Activated CD8-positive, alpha-beta T cell treated with anti-CD3 and anti-CD28 coated beads, Interleukin-2, amount 10 ng/mL, durations not matched to agents 7 days and 5 days (primary cell): ENCODE measurements around the gene TNNI2. TPM values are rescaled to one million over a fixed set of nuclear protein-coding genes. Genes with fewer than 3 reads are reported as not detected.
"Not testable (repeated sequence)": the region's sequence is repeated elsewhere in the genome, so short reads cannot be mapped to it uniquely, and the experiment has no call there.

ENCODE experiments used
- ATAC-seq: fragments of 150-1000 bp; cut with Tn5 transposase; one replicate; pipeline ENCODE4 v1.10.0; 2021; ENCODE audit warnings: moderate library complexity
- CTCF ChIA-PET: fragments of 350-600 bp; sonication (Branson Sonifier 250); formaldehyde crosslinking; loops from one replicate; lab custom pipeline; 2021; ENCODE audit warnings: antibody characterized with exemption; lab: Charles Lee
- POLR2A ChIA-PET: fragments of 350-600 bp; sonication (Branson Sonifier 250); formaldehyde crosslinking; loops from one replicate; lab custom pipeline; 2021; ENCODE audit warnings: antibody characterized with exemption; lab: Charles Lee
- DNase-seq: peaks from one replicate; pipeline ENCODE4 v3.0.0-alpha.2; 2020
- H3K27ac Mint-ChIP-seq: one replicate; pipeline ENCODE4 v1.8.0; 2021; ENCODE audit warnings: mild to moderate bottlenecking, mixed read lengths
- H3K27me3 Mint-ChIP-seq: one replicate; pipeline ENCODE4 v1.8.0; 2021; ENCODE audit warnings: low read depth, mixed read lengths
- H3K36me3 Mint-ChIP-seq: one replicate; pipeline ENCODE4 v1.8.0; 2021; ENCODE audit warnings: low read depth, mixed read lengths
- H3K4me1 Mint-ChIP-seq: one replicate; pipeline ENCODE4 v1.8.0; 2021; ENCODE audit warnings: low read depth, mixed read lengths
- H3K4me3 Mint-ChIP-seq: one replicate; pipeline ENCODE4 v1.8.0; 2021; ENCODE audit warnings: mild to moderate bottlenecking, mixed read lengths
- H3K9me3 Mint-ChIP-seq: one replicate; pipeline ENCODE4 v1.8.0; 2022; ENCODE audit warnings: mixed read lengths; ENCODE audit not compliant: insufficient read depth
- total RNA-seq, 2 experiments: library from RNA; stranded (reverse); gene quantifications; one replicate each; pipeline ENCODE4 v1.2.3, GENCODE V29; 2021

TNNI2 gene
- under 1 TPM in 1 of 2 experiments, not detected in 1; 0.50 TPM for total RNA-seq

DNA sequence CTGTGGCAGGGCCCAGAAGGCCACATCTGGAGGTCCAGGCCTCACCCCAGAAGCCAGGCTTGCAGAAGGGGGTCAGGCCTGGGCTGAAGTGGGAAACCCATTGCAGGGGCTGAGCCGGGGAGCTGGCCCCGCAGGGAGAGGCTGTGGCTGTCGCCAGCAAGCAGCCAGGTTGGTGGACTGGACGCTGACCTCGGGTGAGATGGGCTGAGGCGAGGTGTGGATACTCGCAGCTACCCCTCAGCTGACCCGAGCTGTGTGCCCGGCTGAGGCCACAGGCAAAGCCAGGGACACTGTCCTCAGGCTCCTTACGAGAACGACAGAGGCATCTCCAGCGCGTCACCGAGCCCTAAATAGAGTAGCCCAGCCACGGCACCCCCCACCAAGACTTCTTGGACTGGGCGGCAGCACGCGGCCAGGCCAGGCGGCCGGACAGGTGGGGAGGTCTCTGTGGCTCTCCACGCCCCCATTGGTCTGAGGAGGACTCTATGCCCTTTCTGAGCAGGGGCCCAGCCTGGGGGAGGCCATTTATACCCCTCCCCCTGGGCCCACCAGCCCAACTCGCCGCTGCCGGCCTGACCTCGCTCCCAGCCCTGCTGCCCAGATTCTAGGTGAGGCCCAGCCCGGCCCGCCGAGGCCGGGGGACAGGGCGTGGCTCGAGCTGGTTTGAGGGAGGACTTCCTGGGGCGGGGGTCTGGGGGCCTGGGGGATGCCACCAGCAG, at the start of gene TNNI2:
Gene TNNI2 (plus strand): TSS at position 556 of the 719 bp plus-strand sequence. CDS start 716 bp downstream, outside the sequence.
- Mint-ChIP-seq H3K27ac (peak within 1 kb of the TSS; percentile 8), H3K4me1 (peaks cover 16% of the 10 kb centered on the region), H3K4me3 (no peak within 1 kb of the TSS), H3K9me3 (no peaks in the 10 kb centered on the region), H3K27me3 (peaks cover under 1% of the 10 kb centered on the region), H3K36me3 (no peaks in the 10 kb centered on the region)
- ATAC-seq (no peak), DNase-seq (no peak)
- ChIA-PET POLR2A (interaction anchor here (1.0 kb wide), 1 partner anchor 15 kb away, joined by 3 read pairs; no protein-coding TSS in a partner anchor), CTCF (interaction anchor here (0.6 to 1.4 kb wide), 10 partner anchors 14 to 313 kb away, joined by 3 to 8 read pairs (median 4); partner anchors contain the start of gene LSP1)

DNA sequence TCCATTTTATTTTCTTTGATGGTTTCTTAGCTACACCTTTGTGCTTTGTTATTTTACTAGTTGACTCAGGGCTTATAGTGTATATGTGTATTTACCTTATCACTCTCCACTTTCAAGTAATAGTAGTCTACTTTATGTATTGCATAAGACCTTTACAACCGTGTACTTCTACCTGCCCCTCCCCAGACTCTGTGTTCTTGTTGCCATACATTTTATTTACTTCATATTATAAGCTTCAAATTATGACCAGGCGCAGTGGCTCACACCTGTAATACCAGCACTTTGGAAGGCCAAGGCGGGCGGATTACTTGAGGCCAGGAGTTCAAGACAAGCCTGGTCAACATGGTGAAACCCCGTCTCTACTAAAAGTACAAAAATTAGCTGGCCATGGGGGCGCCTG, 46.9 kb upstream of the TNNI2 start:
- no peaks in the 10 kb centered on the region for H3K9me3 Mint-ChIP-seq
- peaks cover 17% of the 10 kb centered on the region for H3K4me1 Mint-ChIP-seq
- ChIA-PET CTCF (interaction anchor here (1.9 to 2.8 kb wide), 2 partner anchors 98 to 139 kb away, joined by 6 to 15 read pairs; no protein-coding TSS in a partner anchor), POLR2A (no interaction called here)
- H3K27me3 Mint-ChIP-seq: peaks cover 12% of the 10 kb centered on the region
- peaks cover 3% of the 10 kb centered on the region for H3K36me3 Mint-ChIP-seq
- H3K27ac Mint-ChIP-seq: peak overlapping the region; percentile 31
- H3K4me3 Mint-ChIP-seq: no peak overlapping the region
- no peak for DNase-seq
- ATAC-seq: no peak

DNA sequence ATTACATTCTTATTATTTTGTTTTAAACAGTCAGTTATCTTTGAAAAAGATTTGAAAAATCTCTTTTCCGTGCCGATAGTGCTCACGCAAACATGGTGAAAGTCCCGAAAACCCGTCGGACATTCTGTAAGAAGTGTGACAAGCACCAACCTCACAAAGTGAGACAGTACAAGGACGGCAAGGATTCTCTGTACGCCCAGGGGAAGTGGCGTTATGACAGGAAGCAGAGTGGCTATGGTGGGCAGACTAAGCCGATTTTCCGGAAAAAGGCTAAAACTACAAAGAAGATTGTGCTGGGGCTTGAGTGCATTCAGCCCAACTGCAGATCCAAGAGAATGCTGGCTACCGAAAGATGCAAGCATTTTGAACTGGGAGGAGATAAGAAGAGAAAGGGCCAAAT, 46.3 kb upstream of the TNNI2 start:
- H3K27ac Mint-ChIP-seq: peak overlapping the region; percentile 96
- peak; percentile 64 for ATAC-seq

DNA sequence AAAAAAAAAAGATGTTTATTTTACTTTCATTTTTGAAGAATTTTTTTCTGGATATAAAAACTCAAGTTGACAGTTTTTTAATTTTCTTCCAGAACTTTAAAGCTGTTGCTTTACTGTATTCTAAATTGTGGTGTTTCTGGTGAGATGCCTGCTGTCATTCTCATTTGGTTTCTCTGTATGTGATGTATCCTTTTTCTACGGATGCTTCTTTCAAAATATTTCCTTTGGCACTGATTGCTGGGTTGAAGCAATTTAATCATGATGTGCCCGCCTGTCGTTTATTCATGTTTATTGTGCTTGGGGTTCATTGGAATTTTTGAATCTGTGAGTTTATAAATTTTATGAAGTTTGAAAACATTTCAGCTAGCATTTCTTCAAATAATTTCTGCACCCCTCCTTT, 45.7 kb upstream of the TNNI2 start:
- POLR2A ChIA-PET: interaction anchor here (1.0 kb wide), 1 partner anchor 10 kb away, joined by 3 read pairs; no protein-coding TSS in a partner anchor
- peak overlapping the region; percentile 67 for H3K4me3 Mint-ChIP-seq
- peaks cover 17% of the 10 kb centered on the region for H3K27me3 Mint-ChIP-seq

More for the DNA sequence above, 46.3 kb upstream of the TNNI2 start:
- Mint-ChIP-seq H3K9me3 (no peaks in the 10 kb centered on the region), H3K27me3 (peaks cover 14% of the 10 kb centered on the region), H3K4me1 (peaks cover 17% of the 10 kb centered on the region), H3K4me3 (peak overlapping the region; percentile 67), H3K36me3 (peaks cover 3% of the 10 kb centered on the region)
- ChIA-PET CTCF (interaction anchor here (1.3 to 2.8 kb wide), 3 partner anchors 40 to 140 kb away, joined by 5 to 15 read pairs (median 6); no protein-coding TSS in a partner anchor), POLR2A (interaction anchor here (1.0 kb wide), 1 partner anchor 10 kb away, joined by 3 read pairs; no protein-coding TSS in a partner anchor)
- DNase-seq: peak; percentile 52

DNA sequence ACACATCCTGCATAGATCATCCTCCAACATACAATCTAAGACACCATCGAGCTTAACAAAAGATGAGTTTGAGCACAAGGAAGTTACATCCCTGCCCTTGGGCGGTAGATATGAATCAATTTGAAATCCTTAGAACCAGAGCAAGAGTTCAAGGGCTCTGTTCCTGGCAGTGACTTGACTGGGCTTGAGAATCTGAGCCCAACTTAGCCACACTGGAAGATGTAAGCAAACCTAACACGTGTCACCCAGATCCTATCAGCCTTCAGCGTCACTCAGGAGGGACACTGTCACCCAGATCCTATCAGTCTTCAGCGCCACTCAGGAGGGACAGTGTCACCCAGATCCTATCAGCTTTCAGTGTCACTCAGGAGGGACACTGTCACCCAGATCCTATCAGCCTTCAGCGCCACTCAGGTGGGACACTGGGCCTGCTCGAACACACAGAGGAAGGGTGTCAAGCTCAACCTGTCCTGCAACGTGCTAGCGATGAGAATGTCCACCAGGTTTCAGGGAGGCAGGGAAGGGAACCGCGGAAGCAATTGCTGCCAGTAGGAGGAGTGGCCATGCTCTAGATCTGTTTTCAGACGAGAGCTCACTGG, 42.3 kb upstream of the TNNI2 start:
- H3K27ac Mint-ChIP-seq: no peak overlapping the region
- H3K36me3 Mint-ChIP-seq: peaks cover 3% of the 10 kb centered on the region
- ATAC-seq: no peak
- ChIA-PET POLR2A (interaction anchor here (1.1 kb wide), 1 partner anchor 54 kb away, joined by 3 read pairs; no protein-coding TSS in a partner anchor), CTCF (interaction anchor here (0.7 kb wide), 1 partner anchor 144 kb away, joined by 3 read pairs; no protein-coding TSS in a partner anchor)
- H3K4me1 Mint-ChIP-seq: peaks cover 17% of the 10 kb centered on the region
- no peak for DNase-seq
- H3K4me3 Mint-ChIP-seq: no peak overlapping the region
- no peaks in the 10 kb centered on the region for H3K9me3 Mint-ChIP-seq
- H3K27me3 Mint-ChIP-seq: peaks cover 17% of the 10 kb centered on the region

More for the DNA sequence above, 45.7 kb upstream of the TNNI2 start:
- CTCF ChIA-PET: interaction anchor here (1.0 to 2.8 kb wide), 4 partner anchors 39 to 140 kb away, joined by 3 to 15 read pairs (median 6); no protein-coding TSS in a partner anchor
- ATAC-seq (no peak), DNase-seq (no peak)
- Mint-ChIP-seq H3K9me3 (no peaks in the 10 kb centered on the region), H3K4me1 (peaks cover 17% of the 10 kb centered on the region), H3K36me3 (peaks cover 3% of the 10 kb centered on the region), H3K27ac (no peak overlapping the region)

DNA sequence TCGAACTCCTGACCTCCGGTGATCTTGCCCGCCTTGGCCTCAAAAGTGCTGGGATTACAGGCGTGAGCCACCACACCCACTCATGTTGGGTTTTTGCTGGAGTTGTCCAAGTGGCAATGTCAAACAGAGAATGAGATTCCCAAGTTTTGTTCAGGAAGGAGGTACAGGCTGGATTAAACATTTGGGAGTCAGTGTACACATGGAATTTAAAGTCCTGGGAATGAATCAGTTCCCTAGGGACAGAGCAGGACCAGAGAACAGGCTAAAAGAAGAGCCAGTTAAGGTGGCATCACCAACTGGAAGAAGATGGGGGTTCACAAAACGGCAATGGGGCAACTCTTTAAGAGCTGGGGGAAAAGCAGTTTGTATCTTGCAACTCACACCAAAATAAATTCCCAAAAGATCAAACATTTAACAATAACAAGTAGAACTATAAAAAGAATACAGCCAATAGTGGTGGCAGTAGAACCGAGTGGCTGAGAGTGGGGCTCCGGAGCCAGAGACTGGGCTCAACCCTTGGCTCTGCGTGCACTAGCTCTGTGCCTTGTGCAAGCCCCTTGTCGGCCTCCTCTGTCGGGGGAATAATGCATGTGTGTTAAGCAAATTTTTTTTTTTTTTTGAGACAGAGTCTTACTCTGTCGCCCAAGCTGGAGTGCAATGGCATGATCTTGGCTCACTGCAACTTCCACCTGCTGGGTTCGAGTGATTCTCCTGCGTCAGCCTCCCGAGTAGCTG, 41.2 kb upstream of the TNNI2 start:
- Mint-ChIP-seq H3K27me3 (peaks cover 16% of the 10 kb centered on the region), H3K4me1 (peaks cover 8% of the 10 kb centered on the region), H3K4me3 (no peak overlapping the region), H3K36me3 (no peaks in the 10 kb centered on the region), H3K9me3 (no peaks in the 10 kb centered on the region), H3K27ac (no peak overlapping the region)
- no peak for ATAC-seq
- ChIA-PET CTCF (interaction anchor here (1.8 kb wide), 1 partner anchor 104 kb away, joined by 5 read pairs; no protein-coding TSS in a partner anchor), POLR2A (interaction anchor here (1.1 kb wide), 1 partner anchor 53 kb away, joined by 3 read pairs; no protein-coding TSS in a partner anchor)
- no peak for DNase-seq

DNA sequence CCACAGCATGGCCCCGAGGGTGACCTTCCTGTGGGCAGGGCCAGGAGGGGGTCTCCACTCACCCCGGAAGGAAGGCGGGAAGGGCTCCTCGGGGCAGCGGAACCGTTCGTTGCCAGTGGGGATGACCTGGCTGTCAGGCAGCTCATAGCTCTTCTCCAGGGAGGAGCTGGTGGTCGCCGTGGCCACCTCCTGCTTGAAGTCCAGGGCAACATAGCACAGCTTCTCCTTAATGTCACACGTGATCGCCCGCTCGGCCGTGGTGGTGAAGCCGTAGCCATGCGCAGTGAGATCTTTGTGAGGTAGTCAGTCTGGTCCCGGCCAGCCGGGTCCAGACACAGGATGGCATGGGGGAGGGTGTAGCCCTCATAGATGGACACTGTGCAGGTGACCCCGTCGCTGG, 35.5 kb upstream of the TNNI2 start:
- DNase-seq (no peak), ATAC-seq (no peak)
- POLR2A ChIA-PET: no interaction called here
- Mint-ChIP-seq H3K36me3 (no peaks in the 10 kb centered on the region), H3K27ac (no peak overlapping the region), H3K4me1 (no peaks in the 10 kb centered on the region), H3K9me3 (no peaks in the 10 kb centered on the region), H3K27me3 (peaks cover 25% of the 10 kb centered on the region), H3K4me3 (no peak overlapping the region)
- CTCF ChIA-PET: interaction anchor here (1.9 kb wide), 1 partner anchor 109 kb away, joined by 7 read pairs; no protein-coding TSS in a partner anchor

DNA sequence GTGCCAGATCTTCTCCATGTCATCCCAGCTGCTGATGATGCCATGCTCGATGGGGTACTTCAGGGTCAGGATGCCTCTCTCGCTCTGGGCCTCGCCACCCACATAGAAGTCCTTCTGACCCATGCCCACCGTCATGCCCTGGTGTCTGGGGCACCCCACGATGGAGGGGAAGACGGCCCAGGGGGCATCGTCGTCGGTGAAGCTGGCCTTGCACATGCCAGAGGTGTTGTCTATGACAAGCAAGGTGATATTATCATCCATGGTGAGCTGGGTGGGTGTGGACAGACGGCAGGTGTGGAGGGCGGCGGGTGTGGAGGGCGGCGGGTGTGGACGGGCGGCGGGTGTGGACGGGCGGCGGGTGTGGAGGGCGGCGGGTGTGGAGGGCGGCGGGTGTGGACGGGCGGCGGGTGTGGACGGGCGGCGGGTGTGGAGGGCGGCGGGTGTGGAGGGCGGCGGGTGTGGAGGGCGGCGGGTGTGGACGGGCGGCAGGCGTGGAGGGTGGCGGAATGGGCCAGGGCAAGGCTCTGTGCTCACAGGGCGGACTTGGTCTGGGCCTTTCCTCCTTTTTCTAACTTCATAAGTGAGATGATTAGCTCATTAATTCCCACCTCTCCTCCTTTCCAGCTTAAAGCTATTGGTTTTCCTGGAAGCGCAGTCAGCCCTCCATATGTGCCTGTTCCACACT, 34.8 kb upstream of the TNNI2 start:
- H3K27ac Mint-ChIP-seq, ATAC-seq, H3K9me3 Mint-ChIP-seq, H3K4me3 Mint-ChIP-seq, DNase-seq, H3K4me1 Mint-ChIP-seq, H3K36me3 Mint-ChIP-seq, POLR2A ChIA-PET: not testable (repeated sequence)
- peaks cover 25% of the 10 kb centered on the region for H3K27me3 Mint-ChIP-seq
- CTCF ChIA-PET: interaction anchor here (1.9 to 2.4 kb wide), 2 partner anchors 29 to 110 kb away, joined by 7 to 9 read pairs; no protein-coding TSS in a partner anchor

DNA sequence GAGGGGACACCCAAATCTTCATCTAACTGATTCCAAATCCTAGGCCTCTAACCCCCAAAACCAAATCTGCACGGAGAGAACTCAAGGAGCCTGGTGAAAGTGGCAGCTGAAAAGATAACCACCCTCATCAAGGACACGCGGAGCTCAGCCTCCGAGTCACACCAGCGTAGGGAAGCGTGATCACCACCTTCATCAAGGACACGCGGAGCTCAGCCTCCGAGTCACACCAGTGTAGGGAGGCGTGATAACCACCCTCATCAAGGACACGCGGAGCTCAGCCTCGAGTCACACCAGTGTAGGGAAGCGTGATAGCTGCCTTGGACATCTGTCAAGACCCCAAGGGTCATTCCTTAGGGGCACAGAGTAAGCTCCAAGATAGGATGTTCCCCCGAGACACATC, 33.3 kb upstream of the TNNI2 start:
- H3K4me1 Mint-ChIP-seq: no peaks in the 10 kb centered on the region
- CTCF ChIA-PET: interaction anchor here (0.6 to 2.8 kb wide), 4 partner anchors 28 to 499 kb away, joined by 3 to 14 read pairs (median 6); no protein-coding TSS in a partner anchor
- DNase-seq: no peak
- no peak overlapping the region for H3K27ac Mint-ChIP-seq
- POLR2A ChIA-PET: no interaction called here
- ATAC-seq: no peak
- no peaks in the 10 kb centered on the region for H3K36me3 Mint-ChIP-seq
- no peak overlapping the region for H3K4me3 Mint-ChIP-seq
- peaks cover 29% of the 10 kb centered on the region for H3K27me3 Mint-ChIP-seq
- H3K9me3 Mint-ChIP-seq: no peaks in the 10 kb centered on the region

DNA sequence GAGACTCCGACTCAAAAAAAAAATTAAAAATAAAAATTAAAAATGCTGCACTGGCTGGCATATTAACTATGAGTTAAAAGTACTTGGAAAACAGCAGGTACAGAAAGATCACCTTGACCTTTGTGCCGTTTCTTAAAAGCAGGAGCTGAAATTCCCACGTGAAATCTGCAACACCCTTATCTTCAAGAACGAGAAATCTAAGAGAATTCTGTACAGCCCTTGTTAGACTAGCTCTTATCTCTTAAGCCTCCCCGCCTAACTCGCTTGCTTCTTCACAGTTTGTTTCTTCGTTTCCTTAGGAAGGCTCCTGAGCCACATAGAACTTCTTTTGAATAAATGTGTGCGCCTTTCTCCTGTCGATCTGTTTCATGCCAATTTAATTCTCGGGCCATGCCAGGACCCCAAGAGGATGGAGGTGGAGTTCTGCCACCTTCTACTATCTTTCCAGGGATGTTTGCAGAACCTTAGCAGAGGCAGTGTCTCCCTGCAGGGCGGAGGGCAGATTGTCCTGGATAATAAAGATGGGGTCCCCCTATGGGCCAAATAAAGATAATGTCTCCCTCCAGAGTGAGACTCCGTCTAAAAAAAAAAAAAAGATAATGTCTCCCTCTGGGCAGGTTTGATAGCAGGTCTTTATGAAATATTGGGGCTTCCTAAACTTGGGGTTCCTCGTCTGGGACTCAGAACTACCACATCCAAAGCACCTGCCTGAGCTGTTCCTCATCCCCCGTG, 31.4 kb upstream of the TNNI2 start:
- Mint-ChIP-seq H3K4me3 (no peak overlapping the region), H3K36me3 (no peaks in the 10 kb centered on the region), H3K27ac (no peak overlapping the region), H3K9me3 (no peaks in the 10 kb centered on the region), H3K27me3 (peaks cover 25% of the 10 kb centered on the region), H3K4me1 (no peaks in the 10 kb centered on the region)
- ChIA-PET CTCF (interaction anchor here (1.2 to 4.1 kb wide), 5 partner anchors 24 to 114 kb away, joined by 3 to 29 read pairs (median 6); no protein-coding TSS in a partner anchor), POLR2A (no interaction called here)
- DNase-seq (no peak), ATAC-seq (no peak)
